ENCODE results near the gene PCDHB7.
"Not testable (repeated sequence)": the region's sequence is repeated elsewhere in the genome, so short reads cannot be mapped to it uniquely, and the experiment has no call there.

Gene PCDHB7

DNA sequence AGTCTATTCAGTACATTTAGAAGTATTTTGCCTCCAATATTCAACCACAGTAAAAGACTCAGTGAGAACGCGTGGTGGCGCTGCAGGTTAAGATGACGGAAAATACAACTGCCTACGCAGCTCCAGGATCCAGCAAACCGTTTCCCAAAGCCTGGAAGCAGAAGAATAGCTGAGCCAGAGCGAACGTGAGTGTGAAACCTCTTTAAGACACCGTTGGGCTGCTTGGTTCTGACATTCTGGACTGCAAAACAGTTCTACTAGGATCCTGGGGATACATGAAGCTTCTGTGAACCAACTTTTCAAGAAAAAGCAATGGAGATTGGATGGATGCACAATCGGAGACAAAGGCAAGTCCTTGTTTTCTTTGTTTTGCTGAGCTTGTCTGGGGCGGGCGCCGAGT is 9.8 kb downstream of the PCDHB7 start, which contains the start of gene PCDHB16:
Gene PCDHB16 (plus strand): TSS at position 140 of the 400 bp plus-strand sequence. CDS start 173 bp downstream, at position 313.
- DNase-seq = no peak

- not testable (repeated sequence) for DNase-seq
Observed at GRCh38 chr5:141184117-141184855, 11.8 kb downstream of the PCDHB7 start.

- DNase-seq = no peak
Observed at GRCh38 chr5:141186897-141187512, 14.6 kb downstream of the PCDHB7 start, which contains the start of gene PCDHB9. Gene PCDHB9, plus strand, starts transcription at chr5:141187161. Its CDS starts 158 bp downstream, at chr5:141187319.

DNA sequence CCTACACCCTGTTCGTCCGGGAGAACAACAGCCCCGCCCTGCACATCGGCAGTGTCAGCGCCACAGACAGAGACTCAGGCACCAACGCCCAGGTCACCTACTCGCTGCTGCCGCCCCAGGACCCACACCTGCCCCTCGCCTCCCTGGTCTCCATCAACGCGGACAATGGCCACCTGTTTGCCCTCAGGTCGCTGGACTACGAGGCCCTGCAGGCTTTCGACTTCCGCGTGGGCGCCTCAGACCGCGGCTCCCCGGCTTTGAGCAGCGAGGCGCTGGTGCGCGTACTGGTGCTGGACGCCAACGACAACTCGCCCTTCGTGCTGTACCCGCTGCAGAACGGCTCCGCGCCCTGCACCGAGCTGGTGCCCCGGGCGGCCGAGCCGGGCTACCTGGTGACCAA is 16.2 kb downstream of the PCDHB7 start:
- DNase-seq = not testable (repeated sequence)

DNA sequence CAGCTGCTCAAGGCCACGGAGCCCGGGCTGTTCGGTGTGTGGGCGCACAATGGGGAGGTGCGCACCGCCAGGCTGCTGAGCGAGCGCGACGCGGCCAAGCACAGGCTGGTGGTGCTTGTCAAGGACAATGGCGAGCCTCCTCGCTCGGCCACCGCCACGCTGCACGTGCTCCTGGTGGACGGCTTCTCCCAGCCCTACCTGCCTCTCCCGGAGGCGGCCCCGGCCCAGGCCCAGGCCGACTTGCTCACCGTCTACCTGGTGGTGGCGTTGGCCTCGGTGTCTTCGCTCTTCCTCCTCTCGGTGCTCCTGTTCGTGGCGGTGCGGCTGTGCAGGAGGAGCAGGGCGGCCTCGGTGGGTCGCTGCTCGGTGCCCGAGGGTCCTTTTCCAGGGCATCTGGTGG is 16.7 kb downstream of the PCDHB7 start:
- DNase-seq = not testable (repeated sequence)

DNA sequence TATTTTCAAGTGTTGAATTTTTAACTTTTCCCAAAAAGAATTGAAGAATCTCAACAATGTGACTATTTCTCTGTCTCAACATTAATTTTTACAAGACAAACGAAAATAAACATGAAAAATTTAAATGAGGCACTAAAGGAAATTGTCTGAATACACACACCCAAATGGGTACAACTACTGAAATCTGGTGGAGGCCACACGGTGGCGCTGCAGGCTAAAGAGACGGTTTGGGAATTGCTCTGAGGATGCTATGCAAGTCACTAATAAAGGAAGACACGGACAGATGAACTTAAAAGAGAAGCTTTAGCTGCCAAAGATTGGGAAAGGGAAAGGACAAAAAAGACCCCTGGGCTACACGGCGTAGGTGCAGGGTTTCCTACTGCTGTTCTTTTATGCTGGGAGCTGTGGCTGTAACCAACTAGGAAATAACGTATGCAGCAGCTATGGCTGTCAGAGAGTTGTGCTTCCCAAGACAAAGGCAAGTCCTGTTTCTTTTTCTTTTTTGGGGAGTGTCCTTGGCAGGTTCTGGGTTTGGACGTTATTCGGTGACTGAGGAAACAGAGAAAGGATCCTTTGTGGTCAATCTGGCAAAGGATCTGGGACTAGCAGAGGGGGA is 19.8 kb downstream of the PCDHB7 start, which contains the start of gene PCDHB10:
Gene PCDHB10 (plus strand): TSS at position 244 of the 616 bp plus-strand sequence. CDS start 200 bp downstream, at position 444.
- DNase-seq = no peak

DNA sequence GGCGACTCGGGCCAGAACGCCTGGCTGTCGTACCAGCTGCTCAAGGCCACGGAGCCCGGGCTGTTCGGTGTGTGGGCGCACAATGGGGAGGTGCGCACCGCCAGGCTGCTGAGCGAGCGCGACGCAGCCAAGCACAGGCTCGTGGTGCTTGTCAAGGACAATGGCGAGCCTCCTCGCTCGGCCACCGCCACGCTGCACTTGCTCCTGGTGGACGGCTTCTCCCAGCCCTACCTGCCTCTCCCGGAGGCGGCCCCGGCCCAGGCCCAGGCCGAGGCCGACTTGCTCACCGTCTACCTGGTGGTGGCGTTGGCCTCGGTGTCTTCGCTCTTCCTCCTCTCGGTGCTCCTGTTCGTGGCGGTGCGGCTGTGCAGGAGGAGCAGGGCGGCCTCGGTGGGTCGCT is 21.9 kb downstream of the PCDHB7 start:
- DNase-seq = not testable (repeated sequence)

- no peak for DNase-seq
Observed at GRCh38 chr5:141196363-141196762, 23.9 kb downstream of the PCDHB7 start.

GRCh38 chr5:141199359-141200235 is 27.2 kb downstream of the PCDHB7 start, which contains the start of gene PCDHB11:
Gene PCDHB11, plus strand, starts transcription at chr5:141199627. Its CDS starts 148 bp downstream, at chr5:141199775.
- DNase-seq = no peak

DNA sequence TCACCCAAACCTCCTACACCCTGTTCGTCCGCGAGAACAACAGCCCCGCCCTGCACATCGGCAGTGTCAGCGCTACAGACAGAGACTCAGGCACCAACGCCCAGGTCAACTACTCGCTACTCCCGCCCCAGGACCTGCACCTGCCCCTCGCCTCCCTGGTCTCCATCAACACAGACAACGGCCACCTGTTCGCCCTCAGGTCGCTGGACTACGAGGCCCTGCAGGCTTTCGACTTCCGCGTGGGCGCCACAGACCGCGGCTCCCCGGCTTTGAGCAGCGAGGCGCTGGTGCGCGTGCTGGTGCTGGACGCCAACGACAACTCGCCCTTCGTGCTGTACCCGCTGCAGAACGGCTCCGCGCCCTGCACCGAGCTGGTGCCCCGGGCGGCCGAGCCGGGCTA is 28.7 kb downstream of the PCDHB7 start:
- DNase-seq = not testable (repeated sequence)

- not testable (repeated sequence) for DNase-seq
Observed at GRCh38 chr5:141201646-141202045, 29.2 kb downstream of the PCDHB7 start.

DNA sequence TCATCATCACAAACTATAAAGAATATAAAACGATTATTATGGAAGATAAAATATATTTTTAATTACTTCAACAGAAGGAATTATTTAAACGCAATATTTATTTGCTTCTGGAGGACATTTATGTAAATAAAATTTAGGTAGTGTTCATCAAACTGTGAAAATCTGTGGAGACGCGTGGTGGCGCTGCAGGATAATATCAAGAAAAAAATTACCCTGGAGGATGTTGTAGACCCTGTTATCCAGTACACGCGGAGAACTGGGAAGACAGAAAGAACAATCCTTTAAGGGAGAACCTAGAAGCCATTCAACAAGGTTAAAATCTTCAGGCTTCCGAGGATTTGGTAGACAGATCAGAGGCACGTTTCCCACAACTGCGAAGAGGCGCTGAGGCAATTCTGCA is 36.0 kb downstream of the PCDHB7 start, which contains the start of gene PCDHB12:
Gene PCDHB12 (plus strand): TSS at position 242 of the 400 bp plus-strand sequence. CDS start 189 bp downstream, outside the sequence.
- no peak for DNase-seq

GRCh38 chr5:141210281-141210680 is 37.8 kb downstream of the PCDHB7 start:
- DNase-seq = not testable (repeated sequence)

DNA sequence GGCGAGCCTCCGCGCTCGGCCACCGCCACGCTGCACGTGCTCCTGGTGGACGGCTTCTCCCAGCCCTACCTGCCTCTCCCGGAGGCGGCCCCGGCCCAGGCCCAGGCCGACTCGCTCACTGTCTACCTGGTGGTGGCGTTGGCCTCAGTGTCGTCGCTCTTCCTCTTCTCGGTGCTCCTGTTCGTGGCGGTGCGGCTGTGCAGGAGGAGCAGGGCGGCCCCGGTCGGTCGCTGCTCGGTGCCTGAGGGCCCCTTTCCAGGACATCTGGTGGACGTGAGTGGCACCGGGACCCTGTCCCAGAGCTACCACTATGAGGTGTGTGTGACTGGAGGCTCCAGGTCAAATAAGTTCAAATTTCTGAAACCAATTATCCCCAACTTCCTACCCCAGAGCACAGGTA is 38.4 kb downstream of the PCDHB7 start:
- DNase-seq = not testable (repeated sequence)

DNA sequence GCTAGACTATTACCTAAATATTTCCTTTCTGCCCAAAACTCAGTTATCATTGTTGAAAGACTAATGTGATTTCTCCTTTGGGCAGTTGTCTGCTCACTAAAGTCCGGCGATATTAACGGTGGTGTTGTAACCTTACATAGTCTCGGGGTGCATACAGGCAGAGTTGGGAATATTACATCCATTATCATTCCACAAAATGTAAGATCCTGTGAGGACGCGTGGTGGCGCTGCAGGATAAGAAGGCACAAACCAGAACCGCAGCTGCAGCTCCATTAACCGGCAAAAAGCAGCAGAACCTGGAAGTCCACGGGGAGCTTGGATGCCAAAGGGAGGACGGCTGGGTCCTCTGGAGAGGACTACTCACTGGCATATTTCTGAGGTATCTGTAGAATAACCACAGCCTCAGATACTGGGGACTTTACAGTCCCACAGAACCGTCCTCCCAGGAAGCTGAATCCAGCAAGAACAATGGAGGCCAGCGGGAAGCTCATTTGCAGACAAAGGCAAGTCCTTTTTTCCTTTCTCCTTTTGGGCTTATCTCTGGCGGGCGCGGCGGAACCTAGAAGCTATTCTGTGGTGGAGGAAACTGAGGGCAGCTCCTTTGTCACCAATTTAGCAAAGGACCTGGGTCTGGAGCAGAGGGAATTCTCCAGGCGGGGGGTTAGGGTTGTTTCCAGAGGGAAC is 41.4 kb downstream of the PCDHB7 start, which contains the start of gene PCDHB13:
Gene PCDHB13 (plus strand): TSS at position 264 of the 684 bp plus-strand sequence. CDS start 205 bp downstream, at position 469.
- not testable (repeated sequence) for DNase-seq

- not testable (repeated sequence) for DNase-seq
Observed at GRCh38 chr5:141214583-141214982, 42.1 kb downstream of the PCDHB7 start.

DNA sequence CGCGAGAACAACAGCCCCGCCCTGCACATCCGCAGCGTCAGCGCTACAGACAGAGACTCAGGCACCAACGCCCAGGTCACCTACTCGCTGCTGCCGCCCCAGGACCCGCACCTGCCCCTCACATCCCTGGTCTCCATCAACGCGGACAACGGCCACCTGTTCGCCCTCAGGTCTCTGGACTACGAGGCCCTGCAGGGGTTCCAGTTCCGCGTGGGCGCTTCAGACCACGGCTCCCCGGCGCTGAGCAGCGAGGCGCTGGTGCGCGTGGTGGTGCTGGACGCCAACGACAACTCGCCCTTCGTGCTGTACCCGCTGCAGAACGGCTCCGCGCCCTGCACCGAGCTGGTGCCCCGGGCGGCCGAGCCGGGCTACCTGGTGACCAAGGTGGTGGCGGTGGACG is 43.1 kb downstream of the PCDHB7 start:
- not testable (repeated sequence) for DNase-seq

DNA sequence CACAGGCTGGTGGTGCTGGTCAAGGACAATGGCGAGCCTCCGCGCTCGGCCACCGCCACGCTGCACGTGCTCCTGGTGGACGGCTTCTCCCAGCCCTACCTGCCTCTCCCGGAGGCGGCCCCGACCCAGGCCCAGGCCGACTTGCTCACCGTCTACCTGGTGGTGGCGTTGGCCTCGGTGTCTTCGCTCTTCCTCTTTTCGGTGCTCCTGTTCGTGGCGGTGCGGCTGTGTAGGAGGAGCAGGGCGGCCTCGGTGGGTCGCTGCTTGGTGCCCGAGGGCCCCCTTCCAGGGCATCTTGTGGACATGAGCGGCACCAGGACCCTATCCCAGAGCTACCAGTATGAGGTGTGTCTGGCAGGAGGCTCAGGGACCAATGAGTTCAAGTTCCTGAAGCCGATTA is 43.6 kb downstream of the PCDHB7 start:
- DNase-seq = not testable (repeated sequence)

DNA sequence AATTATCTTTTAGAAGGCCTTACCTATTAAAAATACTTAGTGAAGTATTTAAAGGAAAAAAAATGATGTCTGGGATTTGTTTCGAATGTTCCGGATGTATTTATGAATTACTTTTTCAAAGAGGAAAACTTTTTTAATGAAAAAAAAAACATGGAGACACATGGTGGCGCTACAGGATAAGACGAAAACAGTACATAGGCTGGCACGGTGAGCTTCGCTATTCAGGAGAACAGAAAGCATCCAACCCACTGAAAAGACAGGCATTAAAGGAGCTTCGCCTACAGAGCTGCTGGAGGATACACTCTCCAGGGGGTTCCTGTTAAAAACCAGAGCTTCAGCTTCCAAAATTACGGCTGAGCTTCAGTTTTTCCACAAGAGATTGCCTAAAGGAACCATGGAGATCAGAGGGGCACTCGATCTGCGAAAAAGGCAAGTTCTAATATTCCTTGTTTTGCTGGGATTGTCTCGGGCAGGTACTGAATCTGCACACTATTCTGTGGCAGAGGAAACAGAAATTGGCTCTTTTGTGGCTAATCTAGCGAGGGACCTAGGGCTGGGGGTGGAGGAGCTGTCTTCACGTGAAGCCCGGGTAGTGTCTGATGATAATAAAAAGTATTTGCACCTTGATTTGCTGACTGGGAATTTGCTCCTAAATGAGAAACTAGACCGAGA is 50.8 kb downstream of the PCDHB7 start, which contains the start of gene PCDHB14:
Gene PCDHB14 (plus strand): TSS at position 232 of the 672 bp plus-strand sequence. CDS start 163 bp downstream, at position 395.
- no peak for DNase-seq

GRCh38 chr5:141224844-141225243 is 52.4 kb downstream of the PCDHB7 start:
- not testable (repeated sequence) for DNase-seq

GRCh38 chr5:141225421-141225820 is 53.0 kb downstream of the PCDHB7 start:
- not testable (repeated sequence) for DNase-seq

Data from CD4-positive, alpha-beta T cell treated with Interleukin-15 for 1 hour (primary cell).